HepG2 (cell line): ENCODE data around the gene ZMIZ1. TPM values are rescaled to one million over a fixed set of nuclear protein-coding genes. Genes with fewer than 3 reads are reported as not detected.

Experiments
- DNMT1 ChIP-seq: sonication (generic); formaldehyde crosslinking; IDR thresholded peaks from 2 replicates; pipeline ENCODE4 v1.5.1; 2020; ENCODE audit warnings: mild to moderate bottlenecking, missing genetic modification reagents
- GMEB2 ChIP-seq: IDR thresholded peaks from 2 replicates; pipeline ENCODE4 v1.6.1; 2016; ENCODE audit warnings: missing biosample characterization, missing genetic modification reagents, low read depth
- HDAC6 ChIP-seq: fragments of 200-600 bp; sonication (generic); IDR thresholded peaks from 2 replicates; pipeline ENCODE4 v1.7.0; 2017; ENCODE audit warnings: mild to moderate bottlenecking, antibody characterized with exemption, low read length, low read depth
- MBD4 ChIP-seq: IDR thresholded peaks from 2 replicates; pipeline ENCODE4 v1.6.1; 2012; ENCODE audit warnings: low read length, inconsistent platforms, borderline replicate concordance
- NR2F2 ChIP-seq: IDR thresholded peaks from 2 replicates; pipeline ENCODE4 v1.6.1; 2012; ENCODE audit warnings: low read depth, inconsistent platforms, borderline replicate concordance
- RBAK ChIP-seq: sonication (generic); formaldehyde crosslinking; IDR thresholded peaks from 2 replicates; pipeline ENCODE4 v1.5.1; 2020; ENCODE audit warnings: mild to moderate bottlenecking, missing genetic modification reagents
- SSRP1 ChIP-seq: IDR thresholded peaks from 2 replicates; pipeline ENCODE4 v1.6.1; 2016; ENCODE audit warnings: control low read depth
- THAP11 ChIP-seq: IDR thresholded peaks from 2 replicates; pipeline ENCODE4 v1.6.1; 2016; ENCODE audit warnings: missing biosample characterization, missing genetic modification reagents
- TOPORS ChIP-seq: sonication (generic); formaldehyde crosslinking; IDR thresholded peaks from 2 replicates; pipeline ENCODE4 v1.8.0; 2023; ENCODE audit warnings: mild to moderate bottlenecking, missing genetic modification reagents
- WIZ ChIP-seq: sonication (generic); formaldehyde crosslinking; IDR thresholded peaks from 2 replicates; pipeline ENCODE4 v1.5.1; 2020; ENCODE audit warnings: mild to moderate bottlenecking, missing genetic modification reagents
- ZBTB25 ChIP-seq: IDR thresholded peaks from 2 replicates; pipeline ENCODE4 v1.6.1; 2018; ENCODE audit warnings: missing genetic modification reagents
- ZNF256 ChIP-seq: sonication (generic); formaldehyde crosslinking; conservative IDR thresholded peaks from 2 replicates; pipeline ENCODE4 v1.4.0; 2020; ENCODE audit warnings: missing genetic modification reagents
- ZNF333 ChIP-seq: sonication (generic); formaldehyde crosslinking; IDR thresholded peaks from 2 replicates; pipeline ENCODE4 v1.4.0; 2020; ENCODE audit warnings: mild to moderate bottlenecking, missing genetic modification reagents, borderline replicate concordance
- ZNF33B ChIP-seq: sonication (generic); formaldehyde crosslinking; IDR thresholded peaks from 2 replicates; pipeline ENCODE4 v1.5.1; 2020; ENCODE audit warnings: mild to moderate bottlenecking, missing genetic modification reagents
- ZNF550 ChIP-seq: sonication (generic); formaldehyde crosslinking; IDR thresholded peaks from 2 replicates; pipeline ENCODE4 v1.4.0; 2020; ENCODE audit warnings: mild to moderate bottlenecking, missing genetic modification reagents, borderline replicate concordance
- ZNF570 ChIP-seq: sonication (generic); formaldehyde crosslinking; IDR thresholded peaks from 2 replicates; pipeline ENCODE4 v1.4.0; 2020; ENCODE audit warnings: mild to moderate bottlenecking, missing genetic modification reagents, borderline replicate concordance
- polyA plus RNA-seq, 8 experiments: library from polyadenylated mRNA; depleted of rRNA in 3 of 8; stranded (reverse) in 7 of 8; unstranded in 1 of 8; fragments of >200 nt; fragmentation: Illumina TruSeq in 4 of 8; extraction: Trizol in 4 of 8; gene quantifications; 2 replicates each; pipeline versions ENCODE4 v1.2.1 to v1.2.3, GENCODE V29; 2011 to 2016; ENCODE audit warnings: low read depth in 4 of 8, missing spikeins in 1 of 8, mixed read lengths in 1 of 8; ENCODE audit not compliant: insufficient read depth in 1 of 8
- total RNA-seq, 5 experiments: library from RNA; depleted of rRNA; stranded (reverse); fragments of >200 nt; fragmentation: Illumina TruSeq; extraction: Trizol; gene quantifications; 2 replicates each; pipeline ENCODE4 v1.2.3, GENCODE V29; 2016; ENCODE audit warnings: low read depth in 1 of 5
- TF ChIP-seq, protein P1 (sequence below), 2 experiments: fragments of 450-650 bp in 1 of 2; sonication (generic) in 1 of 2; formaldehyde crosslinking in 1 of 2; IDR thresholded peaks; 2 replicates each; pipeline versions ENCODE4 v1.6.1 to v1.8.0; 2016 to 2022; ENCODE audit warnings: antibody characterized with exemption in 1 of 2, mild to moderate bottlenecking in 1 of 2, missing genetic modification reagents in 1 of 2

Gene ZMIZ1
- total and polyA plus RNA-seq, 2 of the 13 experiments (the other 11 are each of a cell fraction or from before 2014, with no cell fraction given): 5.3 to 10.2 TPM

DNA sequence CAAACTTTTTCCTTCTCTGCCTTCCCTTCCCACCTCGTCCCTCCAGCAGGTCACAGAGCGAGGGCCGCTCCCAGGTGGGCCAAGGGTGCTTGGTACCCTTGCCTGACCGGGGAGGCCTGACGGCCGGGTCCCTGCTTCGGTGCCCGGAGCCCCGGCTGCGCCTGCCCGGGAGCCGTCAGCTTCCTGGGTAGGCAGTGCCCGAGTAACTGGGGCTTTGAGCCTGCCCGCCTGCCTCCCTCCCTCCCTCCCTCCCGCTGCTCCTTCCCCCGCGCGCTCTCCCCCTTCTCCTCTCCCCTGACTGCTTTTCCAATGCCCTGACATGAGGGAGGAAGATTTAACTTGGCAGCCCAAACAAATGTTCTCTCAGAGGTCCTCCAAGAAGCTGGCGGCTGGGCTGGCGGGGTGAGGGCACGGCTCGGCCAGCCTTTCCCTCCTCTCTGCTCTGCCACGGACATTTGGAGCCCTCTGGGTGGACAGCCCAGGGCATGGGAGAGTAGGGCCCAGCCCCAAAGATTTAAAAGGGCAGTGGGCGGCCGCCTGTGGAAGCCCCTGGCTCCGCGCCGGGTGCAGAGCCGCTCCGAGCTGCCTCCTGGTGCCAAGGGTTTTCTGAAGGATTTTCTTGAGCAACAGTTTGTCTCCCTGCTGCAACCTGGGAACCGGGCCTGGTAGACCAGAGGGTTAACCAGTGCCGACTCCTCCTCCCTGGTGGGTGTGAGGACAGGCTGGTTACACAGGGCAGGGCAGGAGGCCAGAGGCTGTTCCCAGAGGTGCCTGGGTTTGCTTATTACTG, 2.0 kb downstream of the ZMIZ1 start (continued):
- TF ChIP-seq GMEB2 (CRISPR knock-in tag): no peak
- TF ChIP-seq RBAK (CRISPR knock-in tag): no peak
- TF ChIP-seq WIZ (CRISPR knock-in tag): no peak
- TF ChIP-seq ZNF333 (CRISPR knock-in tag): no peak
- TF ChIP-seq MBD4: no peak
- TF ChIP-seq ZBTB25 (CRISPR knock-in tag): no peak
- no peak for TF ChIP-seq ZNF570 (CRISPR knock-in tag)
- TF ChIP-seq ZNF256 (CRISPR knock-in tag): no peak
- no peak for TF ChIP-seq DNMT1
- no peak for TF ChIP-seq THAP11
- TF ChIP-seq HDAC6: no peak
- no peak for TF ChIP-seq ZNF33B (CRISPR knock-in tag)
- no peak for TF ChIP-seq SSRP1 (CRISPR knock-in tag)
- TF ChIP-seq ZNF550 (CRISPR knock-in tag): no peak
- no peak for TF ChIP-seq NR2F2
- no peak for TF ChIP-seq TOPORS
- TF ChIP-seq, protein P1, sequence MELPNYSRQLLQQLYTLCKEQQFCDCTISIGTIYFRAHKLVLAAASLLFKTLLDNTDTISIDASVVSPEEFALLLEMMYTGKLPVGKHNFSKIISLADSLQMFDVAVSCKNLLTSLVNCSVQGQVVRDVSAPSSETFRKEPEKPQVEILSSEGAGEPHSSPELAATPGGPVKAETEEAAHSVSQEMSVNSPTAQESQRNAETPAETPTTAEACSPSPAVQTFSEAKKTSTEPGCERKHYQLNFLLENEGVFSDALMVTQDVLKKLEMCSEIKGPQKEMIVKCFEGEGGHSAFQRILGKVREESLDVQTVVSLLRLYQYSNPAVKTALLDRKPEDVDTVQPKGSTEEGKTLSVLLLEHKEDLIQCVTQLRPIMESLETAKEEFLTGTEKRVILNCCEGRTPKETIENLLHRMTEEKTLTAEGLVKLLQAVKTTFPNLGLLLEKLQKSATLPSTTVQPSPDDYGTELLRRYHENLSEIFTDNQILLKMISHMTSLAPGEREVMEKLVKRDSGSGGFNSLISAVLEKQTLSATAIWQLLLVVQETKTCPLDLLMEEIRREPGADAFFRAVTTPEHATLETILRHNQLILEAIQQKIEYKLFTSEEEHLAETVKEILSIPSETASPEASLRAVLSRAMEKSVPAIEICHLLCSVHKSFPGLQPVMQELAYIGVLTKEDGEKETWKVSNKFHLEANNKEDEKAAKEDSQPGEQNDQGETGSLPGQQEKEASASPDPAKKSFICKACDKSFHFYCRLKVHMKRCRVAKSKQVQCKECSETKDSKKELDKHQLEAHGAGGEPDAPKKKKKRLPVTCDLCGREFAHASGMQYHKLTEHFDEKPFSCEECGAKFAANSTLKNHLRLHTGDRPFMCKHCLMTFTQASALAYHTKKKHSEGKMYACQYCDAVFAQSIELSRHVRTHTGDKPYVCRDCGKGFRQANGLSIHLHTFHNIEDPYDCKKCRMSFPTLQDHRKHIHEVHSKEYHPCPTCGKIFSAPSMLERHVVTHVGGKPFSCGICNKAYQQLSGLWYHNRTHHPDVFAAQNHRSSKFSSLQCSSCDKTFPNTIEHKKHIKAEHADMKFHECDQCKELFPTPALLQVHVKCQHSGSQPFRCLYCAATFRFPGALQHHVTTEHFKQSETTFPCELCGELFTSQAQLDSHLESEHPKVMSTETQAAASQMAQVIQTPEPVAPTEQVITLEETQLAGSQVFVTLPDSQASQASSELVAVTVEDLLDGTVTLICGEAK (IDR thresholded peaks at IDR 0.05): no peak
- TF ChIP-seq, protein P1 (CRISPR knock-in tag; IDR thresholded peaks at IDR 0.05): no peak
